HL-60/S4 treated with phorbol 12-myristate 13-acetate at 8.2 ng/mL for 4 days and 3 days (cell line): Measurements from ENCODE around the gene PPM1H.
"Not testable (repeated sequence)": the region's sequence is repeated elsewhere in the genome, so short reads cannot be mapped to it uniquely, and the experiment has no call there.

ENCODE experiments used
- in situ Hi-C: fragments of 300-500 bp; cut with MboI; formaldehyde crosslinking; loops from 2 replicates; pipeline ENCODE4 v1.15.0; 2022; ENCODE audit warnings: low sequenced_read_pairs

Gene PPM1H

DNA sequence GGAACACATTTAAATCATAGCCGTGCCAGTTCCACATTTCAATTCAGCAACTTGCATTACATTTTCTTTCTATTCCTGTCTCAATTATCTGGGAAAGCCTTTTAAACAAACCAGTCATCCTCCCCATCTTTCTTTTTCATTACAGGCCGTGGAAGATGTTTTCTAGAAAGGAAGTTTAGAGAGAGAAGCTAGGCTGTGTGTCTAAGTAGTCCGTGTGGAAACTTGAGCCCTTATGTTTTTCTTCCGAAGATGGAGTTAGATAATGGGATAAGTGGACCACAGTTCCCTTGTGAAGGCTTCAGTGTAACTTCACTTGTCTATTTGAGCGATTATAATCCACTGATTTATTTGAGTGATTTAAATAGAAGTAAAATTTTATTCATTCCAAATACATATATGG, 12.4 kb upstream of the PPM1H start:
- in situ Hi-C loops: no loop called here

DNA sequence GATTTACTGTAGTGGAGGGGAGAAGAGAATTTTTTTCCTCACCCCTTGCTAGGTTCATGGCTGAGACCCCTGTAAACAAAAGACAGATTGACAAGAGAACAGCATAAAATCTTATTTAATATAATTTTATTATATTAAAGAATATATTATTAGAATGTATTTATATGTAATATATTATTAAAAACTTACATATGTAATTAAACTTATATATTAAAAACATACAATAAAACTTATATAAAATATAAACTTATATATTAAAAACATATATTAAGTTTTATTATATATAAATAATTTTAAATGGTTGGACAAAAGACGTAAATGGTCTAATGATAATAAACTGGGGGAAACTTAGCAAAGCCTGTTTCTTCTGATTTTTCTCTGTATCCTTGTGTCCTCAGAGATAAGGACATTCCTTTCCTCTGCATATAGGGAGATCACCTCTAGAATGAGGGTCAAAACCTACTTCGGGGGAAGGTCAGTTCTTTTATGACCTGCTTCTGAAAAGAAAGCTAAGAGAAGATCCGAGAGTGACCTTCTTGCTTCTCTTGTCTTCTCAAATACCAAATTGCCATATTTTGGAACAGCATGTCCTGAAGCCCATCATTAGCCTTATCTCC, 8.9 kb upstream of the PPM1H start:
- in situ Hi-C loops: no loop called here

DNA sequence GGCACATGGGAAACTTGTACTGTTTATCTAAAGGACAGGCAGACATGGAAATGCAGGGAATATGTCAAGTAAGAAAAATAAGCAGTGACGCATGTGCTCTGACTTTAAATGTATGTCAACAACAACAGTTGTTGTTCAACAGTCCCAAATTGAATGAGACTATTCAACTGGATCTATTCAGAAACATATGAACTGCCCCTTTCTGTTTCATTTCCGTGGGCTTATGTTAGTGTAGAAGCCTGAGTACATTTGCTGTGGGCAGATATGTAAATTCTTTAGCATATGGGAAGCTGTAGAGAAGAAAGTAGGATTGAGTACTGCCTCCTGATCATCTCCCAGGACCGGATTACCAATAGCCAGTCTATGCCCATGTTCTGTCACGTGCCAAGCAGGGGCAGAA, 7.4 kb upstream of the PPM1H start:
- in situ Hi-C loops: not testable (repeated sequence)

DNA sequence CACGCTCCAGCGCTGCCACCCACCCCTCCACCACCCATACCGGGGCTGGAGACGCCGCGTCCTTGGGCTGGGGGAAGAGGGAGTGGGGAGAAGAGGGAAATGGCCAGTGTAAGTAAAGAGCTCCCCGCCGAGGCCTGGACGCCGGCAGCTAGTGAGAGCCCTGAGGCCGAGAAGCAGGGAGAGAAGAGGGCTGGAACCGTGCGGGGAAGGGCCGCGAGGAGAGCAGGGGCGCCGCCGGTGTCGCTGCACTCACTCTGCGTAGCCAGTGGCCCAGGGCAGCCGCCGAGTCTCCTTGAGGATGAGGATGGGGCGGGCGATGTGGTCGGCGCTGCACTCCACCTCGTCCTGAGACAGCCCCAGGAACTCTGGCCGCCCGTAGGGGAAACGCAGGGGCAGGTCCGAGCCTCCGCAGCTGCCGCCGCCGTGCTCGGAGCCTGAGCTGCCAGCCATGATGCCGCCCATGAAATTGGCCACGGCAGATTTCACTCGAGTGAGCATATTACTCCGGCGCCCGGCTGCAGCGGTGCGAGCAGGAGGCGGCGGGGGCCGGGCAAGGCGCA, 631 bp downstream of the PPM1H start:
- in situ Hi-C loops: no loop called here

DNA sequence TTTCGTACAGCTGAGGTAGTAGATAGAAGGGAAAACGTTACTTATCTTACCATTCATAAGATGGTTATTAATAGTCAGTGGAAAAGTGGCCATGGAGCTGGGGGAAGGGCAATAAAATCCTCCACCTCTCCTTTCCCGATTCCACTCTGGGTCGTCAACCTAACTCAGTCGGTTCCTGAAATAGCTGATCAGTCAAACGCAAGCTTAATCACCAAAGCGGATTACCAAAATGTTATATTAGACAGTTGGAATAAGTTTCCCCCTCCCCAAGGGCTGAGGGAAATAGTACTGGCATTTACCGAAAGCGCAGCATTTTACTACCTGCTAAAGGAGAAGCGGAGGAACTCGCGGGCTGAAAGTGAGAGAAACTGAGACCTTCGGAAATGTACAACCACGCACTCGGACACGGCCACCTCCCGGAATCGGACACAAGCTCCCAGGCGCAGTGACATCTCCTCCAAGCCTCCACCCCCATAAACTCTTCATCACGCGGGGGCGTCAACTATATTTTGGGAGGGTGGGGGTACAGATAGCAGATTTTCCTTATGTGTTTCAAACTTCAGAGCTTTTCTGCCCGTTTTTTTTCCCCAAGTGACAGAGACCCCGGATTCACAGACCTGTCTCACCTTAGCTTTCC, 1.2 kb downstream of the PPM1H start:
- in situ Hi-C loops: no loop called here

DNA sequence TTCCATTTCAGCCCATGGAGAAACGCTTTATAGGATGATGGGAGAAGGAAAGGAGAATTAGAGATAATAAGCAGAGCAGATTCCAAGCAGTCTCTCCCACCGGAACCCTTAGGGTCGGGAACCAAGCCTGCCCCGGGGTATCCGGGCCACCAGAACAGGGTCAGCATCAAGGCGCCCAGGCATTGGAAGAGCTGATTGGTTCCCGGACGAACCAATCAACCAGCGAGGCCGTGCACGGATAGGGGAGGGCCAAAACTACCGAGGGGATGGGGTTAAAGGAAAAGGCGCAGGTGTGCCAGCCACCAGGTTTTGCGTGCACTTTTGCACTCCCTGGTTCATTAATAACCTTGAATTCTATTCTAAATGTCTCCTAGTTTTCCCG, 1.7 kb downstream of the PPM1H start:
- in situ Hi-C loops: no loop called here

DNA sequence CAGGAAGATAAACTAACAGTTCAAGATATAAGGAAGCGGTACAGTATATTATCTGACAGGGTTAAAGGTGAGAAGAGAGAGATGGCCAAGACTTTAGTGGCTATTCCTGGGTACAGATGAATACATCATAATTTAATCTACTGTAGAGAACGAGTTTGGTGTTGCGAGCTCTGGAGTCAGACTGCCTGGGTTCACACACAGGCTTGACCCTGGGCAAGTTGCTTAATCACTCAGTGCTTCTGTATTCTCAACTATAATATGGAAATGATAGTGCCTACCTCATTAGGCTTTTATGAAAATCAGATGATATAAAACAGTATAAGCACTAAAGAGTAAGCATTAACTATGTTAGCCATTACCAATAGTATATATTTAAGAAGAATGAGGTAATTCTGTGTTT, 3.5 kb downstream of the PPM1H start:
- in situ Hi-C loops: no loop called here

DNA sequence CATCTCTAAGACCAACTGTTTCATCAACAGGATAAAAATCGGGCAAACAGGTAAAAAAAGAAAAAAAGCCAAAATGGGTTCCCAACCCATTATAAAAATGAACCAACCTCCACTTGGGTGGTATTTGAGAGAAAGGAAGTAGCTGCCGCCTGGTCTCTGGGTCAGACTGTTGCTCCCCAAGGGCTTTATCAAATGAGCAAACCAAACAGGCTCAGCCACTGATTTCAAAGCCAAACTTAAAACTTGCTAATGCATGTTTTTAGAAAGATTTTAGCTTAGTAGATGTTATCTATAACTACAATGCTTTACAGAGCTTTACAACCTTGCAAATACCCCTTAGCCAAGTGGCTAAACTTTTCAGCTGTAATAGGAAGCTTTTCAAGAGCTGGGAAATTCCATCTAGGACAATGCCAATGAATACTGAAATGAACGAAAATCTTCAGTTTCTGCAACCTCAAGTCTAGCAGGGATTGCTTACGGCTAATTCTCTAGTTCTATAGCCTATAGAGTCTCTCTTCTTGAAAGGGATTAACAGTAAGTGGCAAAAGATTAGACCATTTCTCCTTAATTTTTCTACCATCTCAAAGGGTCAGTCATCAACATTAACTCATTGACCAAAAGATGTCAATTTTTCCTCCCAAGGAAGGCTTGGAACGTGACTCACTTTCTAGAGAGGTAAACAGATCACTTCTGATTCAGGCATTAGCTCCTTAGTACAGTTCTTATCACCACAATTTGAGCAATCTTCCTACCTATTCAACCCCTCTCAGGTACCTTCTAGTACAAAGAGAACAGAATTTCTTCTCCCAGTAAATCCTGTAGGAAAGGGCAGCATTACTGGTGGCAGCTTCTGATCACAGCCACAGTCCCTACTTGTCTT, 4.2 kb downstream of the PPM1H start:
- in situ Hi-C loops: no loop called here

DNA sequence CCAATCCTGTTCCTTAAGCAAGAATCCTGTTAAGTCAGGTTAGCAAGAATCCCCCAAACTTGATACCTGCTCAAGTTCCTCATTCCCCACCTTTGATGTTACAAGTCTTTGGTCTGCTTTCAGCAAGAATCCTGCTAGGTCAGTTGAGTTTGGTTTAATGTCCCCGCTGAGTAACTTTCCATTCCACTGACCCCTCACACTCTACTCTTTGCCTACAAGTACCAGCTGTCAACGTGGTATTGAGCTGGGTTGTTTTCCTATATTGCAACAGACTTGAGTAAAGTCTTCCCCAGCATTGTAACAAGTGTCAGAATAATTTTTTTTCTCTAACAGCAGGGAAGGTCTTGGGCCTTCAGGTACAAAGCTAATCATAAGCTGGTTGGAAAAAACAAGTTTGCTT, 6.3 kb downstream of the PPM1H start:
- in situ Hi-C loops: no loop called here

DNA sequence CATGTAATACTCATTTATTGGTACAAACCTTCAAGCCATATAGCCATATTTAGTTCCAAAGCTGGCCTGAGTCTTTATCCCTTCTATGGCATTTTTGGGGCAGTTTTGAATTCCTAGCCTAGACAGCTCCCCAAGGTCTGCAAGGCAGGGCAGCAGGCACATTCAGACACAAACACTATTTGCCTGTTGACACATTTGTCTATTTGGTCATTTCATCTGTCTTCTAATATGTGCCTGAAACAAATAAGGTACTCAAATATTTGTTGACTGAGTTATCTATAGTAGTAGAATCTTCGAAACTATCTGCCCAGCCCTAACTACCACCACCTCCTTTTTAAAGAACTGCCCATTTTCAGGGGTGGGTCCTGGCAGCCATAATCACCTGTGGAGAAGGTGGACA, 9.3 kb downstream of the PPM1H start:
- in situ Hi-C loops: no loop called here

DNA sequence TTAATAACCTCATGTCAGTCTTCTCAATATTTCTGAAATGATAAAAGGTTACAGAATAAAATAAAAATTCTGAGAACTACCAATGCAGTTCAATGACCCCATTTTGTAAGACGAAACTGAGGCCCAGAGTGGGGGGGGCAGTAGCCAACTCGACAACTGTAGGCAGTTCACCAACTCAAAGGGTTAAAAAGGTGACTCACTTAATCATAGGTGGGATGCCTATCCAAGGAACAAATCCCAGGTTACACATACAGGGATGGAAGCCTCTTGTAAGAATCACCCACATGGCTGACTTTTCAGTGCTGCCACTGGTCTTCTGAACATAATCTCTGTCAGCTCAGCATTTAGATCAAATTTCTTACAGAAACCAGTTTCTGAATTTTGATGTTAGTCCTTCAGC, 10.9 kb downstream of the PPM1H start:
- in situ Hi-C loops: no loop called here

DNA sequence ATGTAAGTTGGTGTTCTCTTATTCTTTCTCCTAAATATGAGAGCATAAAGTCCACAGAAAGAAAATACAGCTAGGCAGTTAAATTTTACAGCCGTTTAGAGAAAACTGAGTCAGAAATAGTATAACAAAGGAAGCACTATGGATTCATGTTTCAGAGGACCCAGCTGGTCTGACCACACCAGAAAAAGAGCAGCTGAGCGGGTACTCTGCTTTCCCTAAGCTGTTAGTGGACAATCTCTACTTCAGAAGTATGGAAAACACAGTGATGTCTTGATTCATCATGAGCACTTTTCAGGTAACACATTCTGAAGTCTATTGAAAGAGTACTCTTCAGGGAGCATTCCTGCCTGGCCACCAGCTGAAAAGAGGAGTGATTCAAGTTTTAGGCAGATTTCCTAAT, 12.4 kb downstream of the PPM1H start:
- in situ Hi-C loops: no loop called here

DNA sequence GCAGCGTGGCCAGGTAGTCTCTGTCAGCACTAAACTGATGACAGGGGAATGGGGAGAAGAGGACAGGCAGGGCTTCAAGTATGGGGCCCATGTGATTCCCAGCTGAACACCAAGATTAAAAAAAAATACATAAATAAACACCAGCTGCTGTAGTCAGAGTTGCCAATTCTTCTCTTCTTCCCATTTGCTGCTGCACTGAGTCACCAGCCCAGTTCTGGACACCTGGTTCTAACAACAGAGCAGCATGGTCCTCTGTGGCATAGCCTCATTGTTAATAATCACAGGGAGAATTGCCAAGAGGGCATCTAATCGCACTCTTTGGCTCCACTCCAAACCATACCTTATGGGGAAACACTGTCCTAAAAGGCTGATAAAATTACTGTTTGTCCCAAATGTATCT, 15.1 kb downstream of the PPM1H start:
- in situ Hi-C loops: no loop called here

DNA sequence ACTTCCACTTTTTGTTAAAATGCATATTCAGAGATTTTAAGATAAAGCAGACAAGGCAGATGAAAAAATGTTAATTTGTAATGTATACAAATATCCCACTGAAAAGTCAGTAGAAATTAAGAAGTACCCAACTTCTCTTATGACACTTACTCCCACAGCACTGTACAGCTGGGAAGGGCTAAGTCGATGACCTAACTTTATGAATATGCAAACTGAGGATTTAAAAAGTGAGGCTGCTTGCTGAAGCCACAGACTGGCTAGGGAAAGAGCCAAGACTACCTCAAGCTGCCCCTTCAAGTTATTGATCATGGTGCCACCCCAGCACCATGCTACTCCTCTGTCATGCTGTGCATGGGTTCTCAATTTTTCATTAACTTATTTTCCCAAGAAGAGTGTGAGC, 17.0 kb downstream of the PPM1H start:
- in situ Hi-C loops: no loop called here

DNA sequence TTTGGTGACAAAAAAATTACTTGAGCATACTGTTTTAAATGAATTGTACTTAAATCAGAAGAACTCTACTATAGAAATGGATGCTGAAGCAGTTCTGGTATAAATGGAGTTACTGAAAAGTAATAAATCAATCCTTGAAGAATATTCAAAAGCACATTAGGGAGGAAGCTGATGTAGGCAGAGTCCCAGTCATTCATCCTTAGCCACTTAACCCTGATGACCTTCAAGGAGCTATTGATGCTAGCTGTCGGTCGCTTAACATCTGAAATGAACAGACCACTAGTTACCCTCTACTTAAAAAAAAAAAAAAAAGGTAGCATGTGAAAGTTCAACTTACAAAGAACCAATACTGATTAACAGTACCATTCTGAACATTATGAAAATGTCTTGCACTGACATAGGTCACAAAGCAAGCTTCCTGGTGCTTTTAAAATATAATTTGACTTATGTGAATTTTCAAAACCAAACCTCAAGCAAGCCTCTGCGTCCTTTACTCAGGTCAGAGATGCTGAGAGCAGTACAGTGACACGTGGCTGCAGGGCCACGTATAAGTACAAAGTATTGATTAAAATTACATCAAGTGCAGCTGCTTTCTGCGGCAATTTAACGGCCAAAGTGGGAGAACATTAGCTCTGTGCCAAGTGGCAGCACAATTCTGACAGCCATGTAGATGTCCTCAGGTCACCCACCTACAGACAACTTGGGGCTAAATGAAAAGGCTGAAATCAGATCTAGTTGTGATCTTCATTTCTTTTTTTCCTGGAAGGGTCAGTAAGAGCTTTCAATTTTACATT, 18.1 kb downstream of the PPM1H start:
- in situ Hi-C loops: no loop called here

DNA sequence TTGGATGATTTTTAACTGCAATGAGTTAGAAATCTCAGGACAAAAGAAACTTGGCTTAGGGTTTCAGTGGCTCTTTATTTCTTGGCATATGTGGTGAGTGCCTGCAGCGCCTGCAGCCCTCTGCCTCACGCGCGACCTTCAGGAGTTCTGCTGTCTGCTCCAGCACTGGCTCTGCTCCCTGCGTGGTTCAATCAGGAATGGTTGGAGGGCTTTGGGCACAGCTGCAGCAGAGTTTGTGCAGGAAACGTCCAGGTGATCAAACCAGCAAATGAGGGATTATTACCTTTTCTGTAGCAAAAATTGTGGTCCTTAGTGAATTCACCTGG, 19.8 kb downstream of the PPM1H start:
- in situ Hi-C loops: no loop called here

DNA sequence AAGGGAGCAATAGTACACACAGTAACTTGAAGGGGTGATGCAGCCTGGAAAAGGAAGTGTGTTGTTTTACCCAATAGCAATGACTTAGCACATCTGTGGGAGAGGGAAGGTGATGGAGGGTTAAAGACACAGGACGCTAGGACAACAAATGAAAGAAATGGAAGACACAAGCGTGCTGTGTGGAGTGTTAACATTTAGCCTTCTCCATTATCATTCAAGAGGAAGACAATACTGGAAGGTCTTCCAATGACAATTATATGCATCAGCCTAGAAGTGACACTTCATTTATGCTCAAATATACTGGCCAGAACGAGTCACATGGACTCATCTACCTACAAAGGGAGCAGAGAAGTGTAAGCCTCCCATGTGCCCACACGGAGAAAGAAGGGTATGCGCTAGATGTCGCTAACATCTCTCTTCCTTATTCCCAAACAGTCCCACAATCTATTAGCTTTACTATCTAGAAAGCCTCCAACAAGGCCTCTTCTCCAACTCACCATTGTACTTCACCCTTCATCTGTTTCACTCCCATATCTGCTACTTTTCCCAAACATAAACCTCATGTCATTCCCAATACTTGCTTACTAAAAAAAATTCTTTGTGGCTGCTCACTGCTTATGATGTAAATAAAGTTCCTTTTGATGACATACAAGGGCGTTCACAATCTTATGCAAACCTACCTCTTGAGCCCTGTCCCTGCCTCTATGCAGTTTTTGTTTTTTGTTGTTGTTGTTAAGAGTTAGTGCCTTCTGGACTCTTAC, 20.3 kb downstream of the PPM1H start:
- in situ Hi-C loops: no loop called here

DNA sequence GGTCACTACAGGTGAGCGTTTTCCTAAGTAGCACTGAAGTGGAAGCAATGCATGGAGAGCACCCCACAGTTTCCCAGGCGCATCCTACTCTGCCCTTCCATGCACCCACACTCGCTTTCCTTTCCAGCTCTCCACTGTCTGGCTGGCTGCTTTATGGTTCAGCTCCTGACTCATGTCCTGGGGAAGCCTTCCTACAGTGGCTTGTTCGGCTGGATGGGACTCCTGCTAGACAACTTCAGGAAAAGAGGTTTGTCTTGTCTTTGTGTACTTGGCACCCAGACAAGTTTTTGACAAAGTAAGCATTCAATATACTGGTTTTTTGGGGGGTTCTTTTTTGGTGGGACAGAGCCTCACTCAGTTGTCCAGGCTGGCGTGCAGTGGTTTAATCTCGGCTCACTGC, 21.6 kb downstream of the PPM1H start:
- in situ Hi-C loops: no loop called here

DNA sequence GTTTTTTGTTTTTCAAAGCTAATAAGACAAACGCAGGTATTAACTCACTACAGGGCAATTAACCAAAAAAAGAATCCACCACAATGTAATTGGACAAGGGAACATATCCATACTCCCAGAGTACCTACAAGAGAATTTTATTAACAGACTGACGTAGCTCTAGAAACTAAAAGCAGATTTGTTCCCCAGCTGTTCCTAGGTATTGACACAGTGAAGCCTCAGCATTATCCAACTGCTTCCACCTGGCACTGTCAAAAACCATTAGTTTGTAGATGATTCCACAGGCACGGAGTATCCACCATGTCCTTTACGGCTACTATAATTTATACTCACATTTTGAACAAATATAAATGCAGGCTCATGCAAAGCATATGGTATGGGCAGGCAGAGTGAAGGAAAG, 22.3 kb downstream of the PPM1H start:
- in situ Hi-C loops: no loop called here

DNA sequence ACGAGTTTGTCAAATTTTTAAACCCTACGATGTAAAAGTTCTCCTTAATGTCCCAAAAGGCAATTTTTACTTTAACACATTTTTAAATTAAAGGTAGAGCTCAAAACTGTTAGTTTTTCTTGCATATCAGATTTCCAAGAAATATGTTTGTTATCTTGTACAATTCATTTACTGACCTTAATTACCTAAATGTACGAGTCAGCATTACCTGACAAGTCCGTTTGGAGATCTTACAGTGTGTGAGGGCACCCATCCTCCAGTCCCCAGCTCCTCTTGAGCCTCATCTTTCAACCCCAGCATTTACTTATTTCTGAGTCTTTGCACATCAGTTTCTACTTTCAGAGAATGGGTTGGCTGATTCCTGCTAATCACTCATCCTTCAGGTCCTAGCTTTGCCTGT, 23.7 kb downstream of the PPM1H start:
- in situ Hi-C loops: no loop called here
